Fibroblast of mammary gland (primary cell): ENCODE measurements around the gene OOSP4A.
"Not testable (repeated sequence)": the region's sequence is repeated elsewhere in the genome, so short reads cannot be mapped to it uniquely, and the experiment has no call there.

ENCODE experiments used
- DNase-seq: peaks from one replicate; pipeline ENCODE4 v3.0.0-alpha.2; 2010; ENCODE audit warnings: low read depth
- H3K4me3 ChIP-seq: 2 replicates; pipeline ENCODE4 v1.5.1; 2011; ENCODE audit warnings: low read depth, mild to moderate bottlenecking, low read length, moderate library complexity; ENCODE audit not compliant: control insufficient read depth
- TF ChIP-seq, protein P1 (sequence below): conservative IDR thresholded peaks from 2 replicates; pipeline ENCODE4 v1.5.1; 2011; ENCODE audit warnings: low read depth, low read length, inconsistent platforms; ENCODE audit not compliant: control insufficient read depth, insufficient read depth

The OOSP4A gene

DNA sequence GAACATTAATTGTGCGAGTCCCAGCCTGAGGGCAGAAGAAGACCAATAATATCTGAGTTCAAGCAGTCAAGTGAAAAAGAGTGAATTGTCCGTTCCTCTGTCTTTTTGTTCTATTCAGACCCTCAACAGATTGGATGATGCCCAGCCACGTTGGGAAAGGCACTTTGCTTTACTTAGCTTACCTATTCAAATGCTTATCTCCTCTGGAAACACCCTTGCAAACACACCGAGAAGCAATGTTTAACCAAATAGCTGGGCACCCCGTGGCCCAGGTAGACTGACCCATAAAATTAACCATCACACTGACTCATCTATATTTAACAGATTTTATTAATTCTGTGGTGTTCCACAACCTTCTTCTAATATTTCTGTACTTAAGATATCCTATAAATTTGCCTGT lies 9.3 kb downstream of the OOSP4A start:
- no peak for DNase-seq
- H3K4me3 ChIP-seq, result no peak overlapping the region
- TF ChIP-seq, protein P1, sequence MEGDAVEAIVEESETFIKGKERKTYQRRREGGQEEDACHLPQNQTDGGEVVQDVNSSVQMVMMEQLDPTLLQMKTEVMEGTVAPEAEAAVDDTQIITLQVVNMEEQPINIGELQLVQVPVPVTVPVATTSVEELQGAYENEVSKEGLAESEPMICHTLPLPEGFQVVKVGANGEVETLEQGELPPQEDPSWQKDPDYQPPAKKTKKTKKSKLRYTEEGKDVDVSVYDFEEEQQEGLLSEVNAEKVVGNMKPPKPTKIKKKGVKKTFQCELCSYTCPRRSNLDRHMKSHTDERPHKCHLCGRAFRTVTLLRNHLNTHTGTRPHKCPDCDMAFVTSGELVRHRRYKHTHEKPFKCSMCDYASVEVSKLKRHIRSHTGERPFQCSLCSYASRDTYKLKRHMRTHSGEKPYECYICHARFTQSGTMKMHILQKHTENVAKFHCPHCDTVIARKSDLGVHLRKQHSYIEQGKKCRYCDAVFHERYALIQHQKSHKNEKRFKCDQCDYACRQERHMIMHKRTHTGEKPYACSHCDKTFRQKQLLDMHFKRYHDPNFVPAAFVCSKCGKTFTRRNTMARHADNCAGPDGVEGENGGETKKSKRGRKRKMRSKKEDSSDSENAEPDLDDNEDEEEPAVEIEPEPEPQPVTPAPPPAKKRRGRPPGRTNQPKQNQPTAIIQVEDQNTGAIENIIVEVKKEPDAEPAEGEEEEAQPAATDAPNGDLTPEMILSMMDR, result no peak

DNA sequence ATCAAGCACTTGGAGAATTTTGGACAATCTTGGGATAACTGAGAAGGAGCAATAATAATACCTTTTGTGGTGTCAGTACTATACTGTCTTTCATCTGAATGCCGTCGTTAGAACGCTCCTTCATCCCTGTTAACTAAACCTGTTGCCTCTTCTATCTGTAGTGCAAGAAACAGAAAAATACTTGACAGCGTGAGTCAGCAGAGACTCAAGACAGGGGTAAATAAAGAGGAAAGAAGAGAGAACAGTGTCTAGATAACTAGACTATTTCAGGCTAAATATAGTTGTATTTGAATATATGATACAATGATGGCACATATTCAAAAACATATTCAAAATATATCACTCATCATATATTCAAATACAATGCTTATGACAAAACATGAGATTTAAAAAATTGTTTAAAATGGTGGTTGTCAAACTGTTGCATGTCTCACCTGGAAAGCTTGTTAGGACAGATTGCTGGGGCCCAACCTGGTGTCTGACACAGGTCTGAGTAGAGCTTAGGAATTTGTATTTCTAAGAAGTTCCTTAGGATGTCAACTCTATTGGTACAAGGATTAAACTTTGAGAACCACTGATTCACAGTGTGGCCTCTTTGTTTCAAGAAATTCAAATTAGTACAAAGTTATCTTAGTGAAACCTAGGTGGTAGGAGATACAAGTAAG lies 17.4 kb downstream of the OOSP4A start:
- H3K4me3 ChIP-seq, result no peak overlapping the region
- DNase-seq, result no peak
- TF ChIP-seq, protein P1, result no peak

DNA sequence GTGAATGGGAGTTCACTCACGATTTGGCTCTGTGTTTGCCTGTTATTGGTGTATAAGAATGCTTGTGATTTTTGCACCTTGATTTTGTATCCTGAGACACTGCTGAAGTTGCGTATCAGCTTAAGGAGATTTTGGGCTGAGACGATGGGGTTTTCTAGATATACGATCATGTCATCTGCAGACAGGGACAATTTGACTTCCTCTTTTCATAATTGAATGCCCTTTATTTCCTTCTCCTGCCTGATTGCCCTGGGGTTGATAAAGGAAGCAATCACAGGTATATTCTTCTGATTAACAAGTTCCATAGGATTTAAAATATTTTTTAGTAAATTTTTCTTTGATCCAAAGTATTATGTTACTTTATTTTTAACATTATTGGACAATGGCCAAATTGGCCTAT lies 18.2 kb downstream of the OOSP4A start:
- not testable (repeated sequence) for H3K4me3 ChIP-seq, DNase-seq

DNA sequence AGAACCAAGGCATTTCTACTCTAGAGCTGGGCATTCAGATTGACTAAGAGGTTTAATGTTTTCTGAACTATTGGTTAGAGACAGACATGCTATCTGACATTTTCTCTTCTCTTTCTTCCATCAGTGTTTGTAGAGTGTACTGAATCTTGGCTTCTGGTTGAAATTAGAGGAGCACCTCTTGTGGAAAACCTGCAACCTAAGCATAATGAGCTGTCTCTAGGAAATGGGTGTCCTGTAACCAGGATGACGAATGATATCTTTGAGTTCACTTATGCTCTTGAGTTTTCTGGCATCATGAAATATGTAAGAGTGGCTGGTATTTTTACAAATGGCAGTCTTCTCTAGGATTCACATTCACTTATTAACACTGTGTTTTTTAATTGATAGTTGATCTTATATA lies 19.4 kb downstream of the OOSP4A start:
- no peak for DNase-seq
- no peak overlapping the region for H3K4me3 ChIP-seq
- TF ChIP-seq, protein P1, result no peak

DNA sequence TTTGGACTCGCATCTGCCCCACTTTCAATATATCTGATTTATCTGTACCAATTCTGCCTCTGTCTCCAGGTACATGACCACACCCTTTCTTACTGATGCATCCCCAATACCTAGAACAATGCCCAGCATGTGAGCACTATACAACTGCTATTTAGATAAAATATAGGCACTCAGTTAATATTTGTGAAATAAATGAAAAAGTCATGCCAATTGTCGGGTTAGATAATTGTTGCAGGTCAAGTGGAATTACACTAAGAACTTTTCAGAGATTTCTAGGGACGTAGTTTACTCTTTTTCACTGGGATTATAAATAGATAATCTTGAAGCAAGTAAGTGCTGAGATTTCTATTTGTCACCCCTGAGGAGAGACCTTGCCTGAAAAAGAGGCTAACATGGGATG lies 20.5 kb downstream of the OOSP4A start:
- TF ChIP-seq, protein P1, result no peak
- no peak for DNase-seq
- no peak overlapping the region for H3K4me3 ChIP-seq

DNA sequence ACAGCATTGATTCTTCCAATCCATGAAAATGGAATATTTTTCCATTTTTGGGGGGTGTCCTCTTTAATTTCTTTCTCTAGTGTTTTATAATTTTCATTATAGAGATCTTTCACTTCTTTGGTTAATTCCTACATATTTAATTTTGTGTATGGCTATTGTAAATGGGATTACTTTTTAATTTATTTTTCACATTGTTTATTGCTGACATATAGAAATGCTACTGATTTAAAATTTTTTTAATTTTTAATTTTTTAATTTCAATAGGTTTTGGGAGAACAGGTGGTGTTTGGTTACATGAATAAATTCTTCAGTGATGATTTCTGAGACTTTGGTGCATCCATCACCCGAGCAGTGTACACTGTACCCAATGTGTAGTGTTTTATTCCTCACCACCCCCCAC lies 26.6 kb downstream of the OOSP4A start:
- TF ChIP-seq, protein P1, result no peak
- no peak overlapping the region for H3K4me3 ChIP-seq
- DNase-seq, result no peak

DNA sequence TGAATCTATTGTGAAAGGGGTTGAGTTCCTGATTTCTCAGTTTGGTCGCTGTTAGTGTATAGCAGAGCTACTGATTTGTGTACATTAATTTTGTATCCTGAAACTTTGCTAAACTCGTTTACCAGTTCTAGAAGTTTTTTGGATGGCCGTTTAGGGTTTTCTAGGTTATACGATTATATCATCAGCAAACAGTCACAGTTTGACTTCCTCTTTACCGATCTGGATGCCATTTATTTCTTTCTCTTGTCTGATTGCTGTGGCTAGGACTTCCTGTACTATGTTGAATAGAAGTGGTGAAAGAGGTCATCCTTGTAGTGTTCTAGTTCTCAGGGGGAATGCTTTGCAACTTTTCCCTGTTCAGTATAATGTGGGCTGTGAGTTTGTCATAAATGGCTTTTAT lies 28.6 kb downstream of the OOSP4A start:
- no peak for DNase-seq
- no peak overlapping the region for H3K4me3 ChIP-seq
- TF ChIP-seq, protein P1, result no peak
